Skeletal muscle satellite cell (primary cell): Measurements from ENCODE around the gene TMEM87A.

Experiments used
- H3K27me3 ChIP-seq: 2 replicates; pipeline ENCODE4 v1.7.0; 2013; ENCODE audit warnings: low read length; ENCODE audit not compliant: control insufficient read depth, insufficient read depth
- H3K36me3 ChIP-seq: 2 replicates; pipeline ENCODE4 v1.7.0; 2013; ENCODE audit warnings: mild to moderate bottlenecking, control low read depth, low read length; ENCODE audit not compliant: insufficient read depth
- H3K4me1 ChIP-seq: 2 replicates; pipeline ENCODE4 v1.7.0; 2013; ENCODE audit warnings: low read length; ENCODE audit not compliant: control insufficient read depth, insufficient read depth
- H3K4me2 ChIP-seq: 2 replicates; pipeline ENCODE4 v1.7.0; 2013; ENCODE audit warnings: mild to moderate bottlenecking, low read length
- H3K4me3 ChIP-seq: 2 replicates; pipeline ENCODE4 v1.7.0; 2013; ENCODE audit warnings: low read length
- H3K9ac ChIP-seq: 2 replicates; pipeline ENCODE4 v1.7.0; 2013; ENCODE audit warnings: mild to moderate bottlenecking, low read depth, low read length, moderate library complexity
- H3K9me3 ChIP-seq: replicated peaks from 2 replicates; pipeline ENCODE4 v1.7.0; 2013; ENCODE audit warnings: mild to moderate bottlenecking, control low read depth, low read length

Gene TMEM87A

DNA sequence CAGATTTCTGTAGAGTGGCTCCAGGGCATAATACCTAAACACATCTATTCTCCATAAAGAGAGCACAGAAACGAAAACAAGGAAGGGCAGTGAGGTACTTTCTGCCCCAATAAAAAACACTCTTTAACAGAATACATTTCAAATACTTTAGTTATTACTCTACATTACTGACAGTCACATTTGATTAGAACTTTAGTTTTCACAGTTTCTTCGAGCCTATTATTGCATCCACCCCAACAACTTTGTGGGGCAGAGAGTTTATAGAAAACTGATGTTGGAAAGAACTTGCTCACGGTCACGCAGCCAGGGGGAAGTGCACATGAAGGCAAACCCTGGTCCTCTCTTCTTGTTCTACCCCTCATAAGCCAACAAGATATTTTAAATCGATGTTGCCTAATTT lies 74.1 kb downstream of the TMEM87A start:
- no peak overlapping the region for H3K4me2 ChIP-seq
- H3K4me3 ChIP-seq, result no peak overlapping the region
- H3K9ac ChIP-seq, result no peak overlapping the region
- peaks cover 17% of the 10 kb centered on the region for H3K36me3 ChIP-seq
- H3K27me3 ChIP-seq, result no peaks in the 10 kb centered on the region
- no peaks in the 10 kb centered on the region for H3K9me3 ChIP-seq
- H3K4me1 ChIP-seq, result peaks cover 4% of the 10 kb centered on the region

DNA sequence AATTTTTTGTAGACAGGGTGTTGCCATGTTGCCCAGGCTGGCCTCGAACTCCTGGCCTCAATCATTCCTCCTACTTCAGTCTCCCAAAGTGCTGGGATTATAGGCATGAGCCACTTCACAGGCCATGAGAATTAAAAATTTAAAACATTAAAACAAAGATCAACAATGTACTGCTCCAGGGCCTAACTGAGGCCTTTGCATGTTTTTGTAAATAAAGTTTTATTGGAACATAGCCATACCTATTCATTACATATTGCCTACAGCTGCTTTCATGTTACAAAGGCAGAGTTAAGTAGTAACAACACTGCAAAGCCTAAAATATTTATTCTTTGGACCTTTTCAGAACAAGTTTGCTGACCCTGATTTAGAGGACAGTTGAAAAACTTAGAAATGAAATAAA lies 74.7 kb downstream of the TMEM87A start:
- no peak overlapping the region for H3K4me3 ChIP-seq
- H3K4me1 ChIP-seq, result peaks cover 9% of the 10 kb centered on the region
- H3K36me3 ChIP-seq, result peaks cover 21% of the 10 kb centered on the region
- no peak overlapping the region for H3K4me2 ChIP-seq
- H3K27me3 ChIP-seq, result no peaks in the 10 kb centered on the region
- H3K9ac ChIP-seq, result no peak overlapping the region
- H3K9me3 ChIP-seq, result no peaks in the 10 kb centered on the region

DNA sequence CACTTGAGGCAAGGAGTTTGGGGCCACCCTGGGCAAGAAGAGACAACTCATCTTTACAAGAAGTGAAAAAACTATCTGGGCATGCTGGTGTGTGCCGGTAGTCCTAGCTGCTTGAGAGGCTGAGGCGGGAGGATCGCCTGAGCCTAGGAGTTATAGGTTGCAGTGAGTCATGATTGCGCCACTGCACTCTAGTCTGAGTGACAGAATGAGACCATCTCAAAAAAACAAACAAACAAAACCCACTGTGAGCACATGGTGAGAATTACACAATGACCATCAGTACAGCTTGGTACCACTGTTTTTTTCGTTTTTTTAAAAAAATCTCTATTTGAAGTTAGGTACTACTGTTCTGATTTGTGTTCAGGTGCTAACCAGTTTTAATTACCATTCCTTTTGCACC lies 78.7 kb downstream of the TMEM87A start:
- no peak overlapping the region for H3K4me3 ChIP-seq
- no peaks in the 10 kb centered on the region for H3K9me3 ChIP-seq
- no peaks in the 10 kb centered on the region for H3K27me3 ChIP-seq
- no peak overlapping the region for H3K4me2 ChIP-seq
- H3K4me1 ChIP-seq, result peaks cover 10% of the 10 kb centered on the region
- no peak overlapping the region for H3K9ac ChIP-seq
- peaks cover 33% of the 10 kb centered on the region for H3K36me3 ChIP-seq

DNA sequence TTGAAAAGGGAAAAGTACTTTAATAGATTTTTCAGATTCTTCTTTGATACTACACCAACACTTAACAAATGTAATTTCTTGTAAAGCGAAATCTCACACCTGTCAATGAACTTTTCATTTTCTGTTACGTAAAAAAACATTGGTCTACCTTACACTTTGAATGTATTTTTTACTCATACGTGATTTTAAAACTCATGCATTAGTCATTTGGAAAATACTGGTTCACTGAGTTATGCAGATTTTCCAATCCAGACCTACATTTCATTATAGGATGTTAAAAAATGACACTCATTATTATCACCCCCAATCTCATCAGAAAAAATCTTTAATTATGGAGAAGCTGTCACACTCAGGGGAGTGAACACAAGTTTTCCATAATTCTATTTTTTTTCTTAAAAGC lies 79.8 kb downstream of the TMEM87A start:
- no peaks in the 10 kb centered on the region for H3K27me3 ChIP-seq
- peaks cover 10% of the 10 kb centered on the region for H3K4me1 ChIP-seq
- peaks cover 36% of the 10 kb centered on the region for H3K36me3 ChIP-seq
- H3K9me3 ChIP-seq, result no peaks in the 10 kb centered on the region
- no peak overlapping the region for H3K4me2 ChIP-seq
- H3K9ac ChIP-seq, result no peak overlapping the region
- no peak overlapping the region for H3K4me3 ChIP-seq

DNA sequence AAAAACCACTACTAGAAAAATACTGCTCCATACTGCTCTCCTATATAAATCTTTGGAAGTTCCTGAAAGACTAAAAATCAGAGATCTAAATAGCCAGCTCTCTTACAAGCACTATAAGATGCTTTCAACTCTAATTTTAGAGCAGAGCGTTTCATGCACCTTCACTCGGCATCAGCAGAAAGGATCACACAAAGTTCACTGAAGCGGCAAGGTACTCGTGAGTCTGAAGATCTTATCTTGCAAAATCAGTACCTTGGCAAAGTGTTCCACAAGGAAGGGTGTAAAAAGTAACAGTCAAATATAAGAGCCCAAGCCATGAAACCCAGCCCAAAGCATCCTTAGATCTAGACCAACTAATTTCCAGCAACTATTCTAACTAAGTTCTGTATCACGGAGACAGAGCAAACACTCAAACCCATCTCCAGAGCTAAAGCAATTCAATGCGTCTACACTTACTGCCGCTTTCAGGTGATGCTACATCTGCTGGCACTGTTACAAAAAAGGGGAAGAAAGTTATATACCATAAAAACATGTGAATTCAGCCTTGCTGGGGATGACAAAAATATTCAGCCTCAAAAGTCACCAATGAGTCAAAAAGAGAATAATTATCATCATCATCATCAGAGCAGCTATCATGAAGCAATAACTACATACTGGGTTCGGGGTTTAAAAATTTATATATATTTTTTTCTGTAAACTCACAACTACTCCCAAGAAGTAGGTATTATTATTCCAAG lies 81.5 kb downstream of the TMEM87A start:
- no peak overlapping the region for H3K4me2 ChIP-seq
- H3K27me3 ChIP-seq, result no peaks in the 10 kb centered on the region
- no peaks in the 10 kb centered on the region for H3K9me3 ChIP-seq
- peaks cover 6% of the 10 kb centered on the region for H3K4me1 ChIP-seq
- H3K9ac ChIP-seq, result no peak overlapping the region
- peaks cover 41% of the 10 kb centered on the region for H3K36me3 ChIP-seq
- no peak overlapping the region for H3K4me3 ChIP-seq

DNA sequence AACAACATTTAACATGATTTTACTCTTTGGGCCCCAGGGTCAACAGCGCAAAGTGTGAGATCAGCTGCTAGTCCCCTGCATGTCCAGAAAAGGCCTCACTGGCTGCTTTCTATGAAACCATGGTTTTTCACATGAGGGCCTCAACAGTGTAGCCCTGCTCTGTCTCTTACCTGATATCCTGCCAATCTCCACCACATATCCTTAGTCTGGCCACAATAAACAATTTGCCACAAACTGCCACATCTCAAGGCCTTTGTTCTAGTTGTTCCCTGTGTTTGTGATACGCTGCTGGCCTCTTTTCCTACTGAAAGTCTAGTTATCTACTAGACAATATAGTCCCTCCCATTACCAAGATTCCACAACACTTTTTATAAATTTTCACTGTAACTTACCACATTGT lies 82.9 kb downstream of the TMEM87A start:
- Histone ChIP-seq H3K27me3 (no peaks in the 10 kb centered on the region), H3K36me3 (peaks cover 55% of the 10 kb centered on the region), H3K4me2 (no peak overlapping the region), H3K9ac (no peak overlapping the region), H3K4me1 (peaks cover 6% of the 10 kb centered on the region), H3K9me3 (no peaks in the 10 kb centered on the region), H3K4me3 (no peak overlapping the region)

DNA sequence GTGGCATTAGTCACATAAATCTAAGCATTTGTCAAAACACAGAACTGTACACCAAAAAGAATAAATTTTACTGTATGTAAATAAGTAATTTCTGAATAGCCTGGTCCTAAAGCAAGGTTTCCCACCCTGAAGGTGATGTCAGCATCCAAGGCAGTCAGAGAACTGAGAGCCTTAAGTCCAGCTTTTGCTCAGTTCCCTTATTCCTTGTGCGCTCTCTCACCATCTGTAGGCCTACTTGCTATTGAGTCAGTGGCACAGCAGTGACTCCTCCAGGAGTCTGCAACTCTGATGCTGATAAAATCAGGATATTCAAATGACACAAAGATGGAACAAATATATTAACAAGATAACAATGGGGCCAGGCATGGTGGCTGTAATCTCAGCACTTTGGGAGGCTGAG lies 87.4 kb downstream of the TMEM87A start:
- H3K9me3 ChIP-seq, result no peaks in the 10 kb centered on the region
- no peak overlapping the region for H3K9ac ChIP-seq
- H3K36me3 ChIP-seq, result peaks cover 65% of the 10 kb centered on the region
- no peak overlapping the region for H3K4me3 ChIP-seq
- no peaks in the 10 kb centered on the region for H3K4me1 ChIP-seq
- no peaks in the 10 kb centered on the region for H3K27me3 ChIP-seq
- H3K4me2 ChIP-seq, result no peak overlapping the region

DNA sequence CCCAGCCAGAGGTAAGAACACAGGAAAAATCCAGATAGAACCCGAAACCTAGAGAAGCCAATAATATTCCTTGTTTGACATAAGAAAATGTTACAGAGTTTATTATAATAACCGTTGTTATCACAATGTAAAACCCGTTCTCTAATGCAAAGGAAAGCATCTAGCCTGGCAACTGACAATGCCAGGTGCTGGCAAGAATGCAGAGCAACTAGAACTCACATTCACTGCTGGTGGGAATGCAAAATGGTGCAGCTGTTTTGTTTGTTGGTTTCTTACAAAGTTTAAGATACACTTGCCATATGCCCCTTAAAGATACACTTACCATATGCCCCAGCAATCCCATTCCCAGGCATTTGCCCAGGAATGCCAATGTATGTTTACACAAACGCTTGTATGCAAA lies 88.5 kb downstream of the TMEM87A start:
- H3K36me3 ChIP-seq, result peaks cover 58% of the 10 kb centered on the region
- H3K4me1 ChIP-seq, result no peaks in the 10 kb centered on the region
- no peak overlapping the region for H3K4me3 ChIP-seq
- H3K9me3 ChIP-seq, result no peaks in the 10 kb centered on the region
- no peak overlapping the region for H3K4me2 ChIP-seq
- H3K27me3 ChIP-seq, result no peaks in the 10 kb centered on the region
- H3K9ac ChIP-seq, result no peak overlapping the region

DNA sequence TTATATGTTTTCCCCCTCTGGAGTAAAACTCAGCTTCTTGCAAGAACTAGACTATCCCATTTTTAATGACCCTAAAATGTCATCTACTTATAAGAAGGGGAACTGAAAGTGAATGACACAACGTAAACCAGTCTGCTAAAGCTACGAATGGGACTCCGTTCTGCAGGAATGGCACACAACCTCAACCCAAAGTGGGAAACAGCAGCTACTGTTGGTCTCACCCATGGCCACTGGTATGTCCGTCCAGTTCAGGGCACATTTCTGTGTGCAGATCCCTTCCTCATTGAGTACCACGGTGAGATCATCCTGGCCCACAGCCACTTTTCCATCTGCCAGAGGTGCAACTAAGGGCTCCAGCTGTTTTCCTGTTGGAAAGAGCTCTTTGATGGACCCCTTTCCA lies 88.9 kb downstream of the TMEM87A start:
- Histone ChIP-seq H3K27me3 (no peaks in the 10 kb centered on the region), H3K9me3 (no peaks in the 10 kb centered on the region), H3K36me3 (peaks cover 60% of the 10 kb centered on the region), H3K4me3 (no peak overlapping the region), H3K4me1 (no peaks in the 10 kb centered on the region), H3K4me2 (no peak overlapping the region), H3K9ac (no peak overlapping the region)

DNA sequence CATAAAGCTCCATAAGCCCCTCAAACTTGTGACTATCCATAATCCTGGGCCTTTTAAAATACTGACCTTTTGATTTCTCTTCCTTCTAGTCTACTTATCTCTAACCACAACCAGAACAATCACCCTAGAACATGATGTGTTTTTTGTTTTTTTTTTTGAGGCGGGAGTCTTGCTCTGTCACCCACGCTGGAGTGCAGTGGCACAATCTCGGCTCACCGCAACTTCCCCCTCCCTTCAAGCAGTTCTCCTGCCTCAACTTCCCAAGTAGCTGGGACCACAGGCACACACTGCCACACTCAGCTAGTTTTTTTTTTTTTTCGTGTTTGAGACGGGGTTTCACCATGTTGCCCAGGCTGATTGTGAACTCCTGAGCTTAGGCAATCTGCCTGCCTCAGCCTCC lies 90.3 kb downstream of the TMEM87A start:
- Histone ChIP-seq H3K4me2 (no peak overlapping the region), H3K27me3 (no peaks in the 10 kb centered on the region), H3K4me1 (no peaks in the 10 kb centered on the region), H3K9ac (no peak overlapping the region), H3K9me3 (no peaks in the 10 kb centered on the region), H3K36me3 (peaks cover 65% of the 10 kb centered on the region), H3K4me3 (no peak overlapping the region)

DNA sequence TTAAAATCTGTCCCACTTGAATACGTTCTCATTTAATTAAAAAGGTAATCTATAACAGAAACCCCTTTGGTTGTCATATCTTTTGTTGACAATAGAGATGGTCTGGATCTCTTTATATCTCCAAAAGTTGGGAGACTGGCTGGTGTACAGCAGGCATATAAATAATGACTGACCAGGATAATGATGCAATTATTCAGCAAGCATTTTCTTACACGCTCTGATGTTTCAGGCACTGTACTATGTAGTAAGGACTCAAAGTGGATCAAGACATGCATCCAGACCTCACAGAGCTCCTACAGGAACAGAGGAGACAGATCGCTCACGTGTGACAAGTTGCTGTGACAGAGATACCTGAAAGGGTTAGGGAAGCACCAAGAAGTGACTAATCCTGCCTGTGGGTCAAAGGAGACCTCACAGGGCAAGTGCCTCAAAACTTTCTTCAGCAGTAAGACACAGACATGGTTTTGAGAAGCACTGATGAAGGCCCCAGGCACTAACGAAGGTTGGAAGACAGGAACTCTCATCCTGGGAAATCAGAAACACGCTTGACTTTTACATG lies 90.8 kb downstream of the TMEM87A start:
- H3K27me3 ChIP-seq, result no peaks in the 10 kb centered on the region
- H3K4me3 ChIP-seq, result no peak overlapping the region
- H3K4me2 ChIP-seq, result no peak overlapping the region
- H3K4me1 ChIP-seq, result no peaks in the 10 kb centered on the region
- H3K9ac ChIP-seq, result no peak overlapping the region
- peaks cover 64% of the 10 kb centered on the region for H3K36me3 ChIP-seq
- H3K9me3 ChIP-seq, result no peaks in the 10 kb centered on the region

DNA sequence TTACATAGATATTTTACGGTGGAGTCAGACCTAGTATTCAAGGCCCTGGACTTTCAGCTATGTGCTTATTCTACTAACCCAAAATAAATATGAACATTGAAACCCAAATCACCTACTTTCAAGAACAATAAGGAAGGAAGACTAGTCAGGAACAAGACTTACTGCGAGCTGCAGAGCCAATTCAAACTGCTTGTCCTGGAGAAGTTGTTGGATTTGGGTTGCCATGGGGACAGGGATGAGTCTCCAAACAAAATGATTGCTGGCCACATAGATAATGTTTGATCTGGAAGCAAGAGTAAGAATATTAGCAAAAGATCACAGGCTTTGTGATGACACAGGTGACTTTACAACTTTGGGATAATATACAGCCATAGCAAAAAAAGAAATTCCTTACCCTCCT lies 95.2 kb downstream of the TMEM87A start:
- H3K4me2 ChIP-seq, result no peak overlapping the region
- no peak overlapping the region for H3K4me3 ChIP-seq
- H3K36me3 ChIP-seq, result peaks cover 54% of the 10 kb centered on the region
- no peaks in the 10 kb centered on the region for H3K9me3 ChIP-seq
- no peaks in the 10 kb centered on the region for H3K27me3 ChIP-seq
- H3K4me1 ChIP-seq, result no peaks in the 10 kb centered on the region
- no peak overlapping the region for H3K9ac ChIP-seq
